Astrocyte of the cerebellum (primary cell): Measurements from ENCODE around the gene FGF2.
A peak's percentile ranks its signal among the peaks of the same experiment; 100 is the strongest.

Experiments used
- DNase-seq: peaks from one replicate; pipeline ENCODE4 v3.0.0-alpha.2; 2011; ENCODE audit warnings: low read depth
- H3K4me3 ChIP-seq: 2 replicates; pipeline ENCODE4 v1.5.1; 2011; ENCODE audit warnings: mild to moderate bottlenecking, low read depth, low read length, moderate library complexity
- CTCF ChIP-seq: IDR thresholded peaks from 2 replicates; pipeline ENCODE4 v1.5.1; 2012; ENCODE audit warnings: low read length, low read depth, moderate library complexity, mild to moderate bottlenecking; ENCODE audit errors: missing control alignments
- in situ Hi-C: cut with HindIII; loops from 2 replicates; pipeline ENCODE4 v1.10.0; 2017; ENCODE audit warnings: low sequenced_read_pairs

The FGF2 gene

GRCh38 chr4:122823476-122823875 is 3.2 kb upstream of the FGF2 start:
- no peak overlapping the region for H3K4me3 ChIP-seq
- no peak for TF ChIP-seq CTCF
- in situ Hi-C loops = no loop called here
- no peak for DNase-seq

- no peak overlapping the region for H3K4me3 ChIP-seq
- no peak for DNase-seq
- in situ Hi-C loops = no loop called here
- TF ChIP-seq CTCF = no peak
These were observed 2.0 kb upstream of the FGF2 start for GRCh38 chr4:122824616-122825015.

- peak overlapping the region; percentile 78 for H3K4me3 ChIP-seq
These were observed 528 bp upstream of the FGF2 start for GRCh38 chr4:122826079-122826527.

GRCh38 chr4:122827258-122827878 is 737 bp downstream of the FGF2 start:
- TF ChIP-seq CTCF = no peak
- DNase-seq = no peak
- in situ Hi-C loops = no loop called here
- peak overlapping the region; percentile 78 for H3K4me3 ChIP-seq

More at GRCh38 chr4:122826079-122826527, 528 bp upstream of the FGF2 start:
- no peak for DNase-seq
- in situ Hi-C loops = no loop called here
- TF ChIP-seq CTCF = no peak

- in situ Hi-C loops = no loop called here
- peak overlapping the region; percentile 78 for H3K4me3 ChIP-seq
- peak; percentile 41 for TF ChIP-seq CTCF
- DNase-seq = peak; percentile 33
These were observed 1.4 kb downstream of the FGF2 start for GRCh38 chr4:122827879-122828601.

GRCh38 chr4:122830426-122831095 is 3.9 kb downstream of the FGF2 start:
- DNase-seq = peak; percentile 56
- no peak for TF ChIP-seq CTCF
- no peak overlapping the region for H3K4me3 ChIP-seq
- in situ Hi-C loops = no loop called here
